Upper lobe of left lung (tissue), 4 donors: ENCODE data around the gene MRPL58.

Experiments used
- POLR2A ChIP-seq, 4 donors: fragments of 450-650 bp; IDR thresholded peaks; one replicate each; pipeline ENCODE4 v1.5.1; 2016 to 2017; ENCODE audit warnings: antibody characterized with exemption in 4 of 4, mild to moderate bottlenecking in 2 of 4
- POLR2AphosphoS5 ChIP-seq, 2 donors: sonication (generic); formaldehyde crosslinking; IDR thresholded peaks; one replicate each; pipeline ENCODE4 v1.5.1; 2017; ENCODE audit warnings: antibody characterized with exemption in 2 of 2
- TF ChIP-seq, protein P1 (sequence below), 6 experiments: fragments of 450-650 bp in 4 of 6; fragments of 200-600 bp in 2 of 6; sonication (generic) in 2 of 6; IDR thresholded peaks; one replicate each; pipeline ENCODE4 v1.5.1; 2016 to 2019; ENCODE audit warnings: antibody characterized with exemption in 6 of 6

DNA sequence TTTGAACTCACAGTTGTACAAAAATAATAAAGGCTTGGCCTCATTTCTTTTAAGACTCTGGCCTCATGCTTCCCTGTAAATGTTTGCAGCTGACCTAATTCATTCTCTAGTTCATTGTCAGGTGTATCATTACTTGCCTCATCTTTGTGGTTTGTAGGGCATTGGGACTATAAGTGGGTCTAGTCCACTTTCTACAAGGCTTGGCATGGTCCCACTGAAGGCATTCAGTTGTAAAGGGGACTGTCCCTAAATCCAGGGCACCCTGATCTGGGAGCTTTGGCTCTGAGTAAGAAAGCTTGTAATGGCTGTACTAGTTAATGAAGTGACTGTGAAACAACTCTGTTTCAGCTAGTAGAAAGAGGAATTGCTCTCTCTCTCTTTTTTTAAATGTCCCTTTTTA lies 37.2 kb downstream of the MRPL58 start:
- TF ChIP-seq, protein P1, sequence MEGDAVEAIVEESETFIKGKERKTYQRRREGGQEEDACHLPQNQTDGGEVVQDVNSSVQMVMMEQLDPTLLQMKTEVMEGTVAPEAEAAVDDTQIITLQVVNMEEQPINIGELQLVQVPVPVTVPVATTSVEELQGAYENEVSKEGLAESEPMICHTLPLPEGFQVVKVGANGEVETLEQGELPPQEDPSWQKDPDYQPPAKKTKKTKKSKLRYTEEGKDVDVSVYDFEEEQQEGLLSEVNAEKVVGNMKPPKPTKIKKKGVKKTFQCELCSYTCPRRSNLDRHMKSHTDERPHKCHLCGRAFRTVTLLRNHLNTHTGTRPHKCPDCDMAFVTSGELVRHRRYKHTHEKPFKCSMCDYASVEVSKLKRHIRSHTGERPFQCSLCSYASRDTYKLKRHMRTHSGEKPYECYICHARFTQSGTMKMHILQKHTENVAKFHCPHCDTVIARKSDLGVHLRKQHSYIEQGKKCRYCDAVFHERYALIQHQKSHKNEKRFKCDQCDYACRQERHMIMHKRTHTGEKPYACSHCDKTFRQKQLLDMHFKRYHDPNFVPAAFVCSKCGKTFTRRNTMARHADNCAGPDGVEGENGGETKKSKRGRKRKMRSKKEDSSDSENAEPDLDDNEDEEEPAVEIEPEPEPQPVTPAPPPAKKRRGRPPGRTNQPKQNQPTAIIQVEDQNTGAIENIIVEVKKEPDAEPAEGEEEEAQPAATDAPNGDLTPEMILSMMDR (IDR thresholded peaks at IDR 0.05) = no peak
- TF ChIP-seq POLR2A (IDR thresholded peaks at IDR 0.05) (no peak), POLR2AphosphoS5 (IDR thresholded peaks at IDR 0.05) (no peak)
